Peyer's patch (tissue), 4 donors: Measurements from ENCODE around the gene FRYL. TPM values are rescaled to one million over a fixed set of nuclear protein-coding genes. Genes with fewer than 3 reads are reported as not detected.

ENCODE experiments used
- DNase-seq, 3 donors: peaks; one replicate each; pipeline ENCODE4 v3.0.0-alpha.2; 2017 to 2019
- H3K27ac ChIP-seq, 4 donors: fragments of 200-600 bp; sonication (generic); one replicate each; pipeline ENCODE4 v1.5.1; 2016 to 2019
- H3K27me3 ChIP-seq, 2 donors: fragments of 200-600 bp; sonication (generic); one replicate each; pipeline ENCODE4 v1.5.1; 2019
- H3K36me3 ChIP-seq, 3 donors: fragments of 200-600 bp; sonication (generic); one replicate each; pipeline ENCODE4 v1.5.1; 2016 to 2019
- H3K4me1 ChIP-seq, 4 donors: fragments of 200-600 bp; sonication (generic); one replicate each; pipeline ENCODE4 v1.5.1; 2016 to 2019
- H3K4me3 ChIP-seq, 4 donors: fragments of 200-600 bp; sonication (generic); 1 replicate in 3 of 4; 2 replicates in 1 of 4; pipeline ENCODE4 v1.5.1; 2016 to 2019; ENCODE audit warnings: mild to moderate bottlenecking in 1 of 4
- H3K9me3 ChIP-seq, 4 donors: fragments of 200-600 bp; sonication (generic); one replicate each; pipeline ENCODE4 v1.5.1; 2016 to 2019; ENCODE audit warnings: mild to moderate bottlenecking in 1 of 4
- CTCF ChIP-seq, 6 experiments: fragments of 450-650 bp in 4 of 6; fragments of 200-600 bp in 2 of 6; sonication (generic) in 1 of 6; IDR thresholded peaks; one replicate each; pipeline ENCODE4 v1.5.1; 2017 to 2019; ENCODE audit warnings: antibody characterized with exemption in 6 of 6, mild to moderate bottlenecking in 3 of 6, moderate library complexity in 1 of 6
- POLR2A ChIP-seq, 2 donors: fragments of 450-650 bp; IDR thresholded peaks; one replicate each; pipeline ENCODE4 v1.5.1; 2017; ENCODE audit warnings: antibody characterized with exemption in 2 of 2, mild to moderate bottlenecking in 2 of 2, moderate library complexity in 2 of 2
- total RNA-seq, 4 donors: library from RNA; depleted of rRNA; stranded (reverse); fragments of >200 nt; gene quantifications; one replicate each; pipeline ENCODE4 v1.1.0, GENCODE V29; 2016

Gene FRYL
- total RNA-seq, 4 donors from 2014 or later = 220 to 253 (median 241) TPM

- no peak for DNase-seq
- H3K4me1 ChIP-seq = peaks cover 0 to 16% (median 0%) of the 10 kb centered on the region in 4 donors
Observed at GRCh38 chr4:48602222-48602621, 177.9 kb downstream of the FRYL start.

GRCh38 chr4:48596336-48596735, 183.7 kb downstream of the FRYL start:
- no peak overlapping the region for H3K27ac ChIP-seq
- DNase-seq = no peak
- H3K4me3 ChIP-seq = no peak overlapping the region
- no peaks in the 10 kb centered on the region for H3K4me1 ChIP-seq
- H3K9me3 ChIP-seq = no peaks in the 10 kb centered on the region
- TF ChIP-seq CTCF (IDR thresholded peaks at IDR 0.05) = no peak
- no peak for TF ChIP-seq POLR2A (IDR thresholded peaks at IDR 0.05)
- no peaks in the 10 kb centered on the region for H3K27me3 ChIP-seq
- peaks cover 0 to 41% (median 0%) of the 10 kb centered on the region in 3 donors for H3K36me3 ChIP-seq

More at GRCh38 chr4:48602222-48602621, 177.9 kb downstream of the FRYL start:
- Histone ChIP-seq H3K27me3 (no peaks in the 10 kb centered on the region), H3K27ac (peak overlapping the region in 1 of 4 donors; percentile 36), H3K9me3 (no peaks in the 10 kb centered on the region), H3K36me3 (peaks cover 0 to 15% (median 0%) of the 10 kb centered on the region in 3 donors), H3K4me3 (no peak overlapping the region)
- TF ChIP-seq POLR2A (IDR thresholded peaks at IDR 0.05) = no peak
- no peak for TF ChIP-seq CTCF (IDR thresholded peaks at IDR 0.05)

GRCh38 chr4:48594180-48594579, 185.9 kb downstream of the FRYL start:
- peaks cover 0 to 49% (median 0%) of the 10 kb centered on the region in 3 donors for H3K36me3 ChIP-seq

GRCh38 chr4:48591372-48591771, 188.7 kb downstream of the FRYL start:
- H3K36me3 ChIP-seq = peaks cover 0 to 61% (median 0%) of the 10 kb centered on the region in 3 donors
- no peaks in the 10 kb centered on the region for H3K9me3 ChIP-seq
- TF ChIP-seq POLR2A (IDR thresholded peaks at IDR 0.05) (no peak), CTCF (IDR thresholded peaks at IDR 0.05) (no peak)
- H3K4me3 ChIP-seq = no peak overlapping the region
- H3K27ac ChIP-seq = no peak overlapping the region
- no peaks in the 10 kb centered on the region for H3K27me3 ChIP-seq
- no peaks in the 10 kb centered on the region for H3K4me1 ChIP-seq
- no peak for DNase-seq

More at GRCh38 chr4:48594180-48594579, 185.9 kb downstream of the FRYL start:
- no peak for DNase-seq
- no peaks in the 10 kb centered on the region for H3K27me3 ChIP-seq
- no peaks in the 10 kb centered on the region for H3K9me3 ChIP-seq
- H3K27ac ChIP-seq = no peak overlapping the region
- no peak for TF ChIP-seq POLR2A (IDR thresholded peaks at IDR 0.05)
- no peak for TF ChIP-seq CTCF (IDR thresholded peaks at IDR 0.05)
- no peaks in the 10 kb centered on the region for H3K4me1 ChIP-seq
- no peak overlapping the region for H3K4me3 ChIP-seq

GRCh38 chr4:48590884-48591283, 189.2 kb downstream of the FRYL start:
- Histone ChIP-seq H3K36me3 (peaks cover 0 to 64% (median 0%) of the 10 kb centered on the region in 3 donors), H3K4me1 (no peaks in the 10 kb centered on the region), H3K4me3 (no peak overlapping the region), H3K9me3 (no peaks in the 10 kb centered on the region), H3K27ac (no peak overlapping the region), H3K27me3 (no peaks in the 10 kb centered on the region)
- DNase-seq = no peak
- no peak for TF ChIP-seq CTCF (IDR thresholded peaks at IDR 0.05)
- TF ChIP-seq POLR2A (IDR thresholded peaks at IDR 0.05) = no peak

- TF ChIP-seq CTCF (IDR thresholded peaks at IDR 0.05) = no peak
- no peak for TF ChIP-seq POLR2A (IDR thresholded peaks at IDR 0.05)
- peaks cover 0 to 64% (median 0%) of the 10 kb centered on the region in 3 donors for H3K36me3 ChIP-seq
- H3K27me3 ChIP-seq = no peaks in the 10 kb centered on the region
- no peaks in the 10 kb centered on the region for H3K4me1 ChIP-seq
- DNase-seq = no peak
- H3K9me3 ChIP-seq = no peaks in the 10 kb centered on the region
- no peak overlapping the region for H3K27ac ChIP-seq
- no peak overlapping the region for H3K4me3 ChIP-seq
Observed at GRCh38 chr4:48589098-48589445, 191.0 kb downstream of the FRYL start.
